K562 (cell line): ENCODE results near the gene BLCAP. TPM values are rescaled to one million over a fixed set of nuclear protein-coding genes. Genes with fewer than 3 reads are reported as not detected.
A peak's percentile ranks its signal among the peaks of the same experiment; 100 is the strongest.

Experiments
- ATAC-seq: fragments of 200-7000 bp; cut with Tn5 transposase; 3 replicates; pipeline ENCODE4 v1.9.1; 2020; ENCODE audit warnings: moderate library complexity
- BruUV-seq: library from RNA; stranded (reverse); fragments of 400-500 nt; replicated peaks from 2 replicates; lab custom pipeline; 2021; lab: Mats Ljungman, UMichigan
- CTCF ChIA-PET: fragments of 300-600 bp; formaldehyde crosslinking; extraction: SDS; loops from one replicate; lab custom pipeline; 2021; ENCODE audit warnings: low intra/inter-chr PET ratio; lab: Yijun Ruan, JAX
- POLR2A ChIA-PET: fragments of 300-600, 350-650 bp; sonication (Branson Sonifier 250); formaldehyde crosslinking; extraction: SDS; loops from one replicate; lab custom pipeline; 2021; ENCODE audit warnings: antibody characterized with exemption, inconsistent platforms; lab: Yijun Ruan, JAX
- DNase-seq, 4 experiments: peaks; one replicate each; pipeline versions ENCODE4 v3.0.0 to v3.0.0-alpha.2; 2011 to 2018; ENCODE audit warnings: low spot score in 3 of 4, mixed read lengths in 3 of 4; ENCODE audit errors: extremely low read depth in 1 of 4
- FAIRE-seq: peaks from 2 replicates; lab custom pipeline; 2011; peaks lifted over from hg19 to GRCh38; lab: Jason Lieb, UNC
- H2AFZ ChIP-seq: 2 replicates; pipeline ENCODE4 v1.6.0; 2011; ENCODE audit warnings: low read depth, low read length, control low read depth, inconsistent platforms
- H3K27ac ChIP-seq: fragments of 200-600 bp; 3 replicates; pipeline ENCODE4 v1.8.0; 2011; ENCODE audit warnings: low read depth, mild to moderate bottlenecking, control low read depth, inconsistent platforms, low read length, moderate library complexity, mixed read lengths; ENCODE audit errors: extremely low read depth
- H3K27me3 ChIP-seq, 2 experiments: fragments of 300-600 bp in 1 of 2; 2 replicates in 1 of 2; 3 replicates in 1 of 2; pipeline versions ENCODE4 v1.6.0 to v1.8.0; 2011; ENCODE audit warnings: inconsistent platforms in 2 of 2, low read length in 2 of 2, mild to moderate bottlenecking in 1 of 2, mixed read lengths in 1 of 2, moderate library complexity in 1 of 2; ENCODE audit not compliant: control insufficient read depth in 2 of 2, insufficient read depth in 2 of 2
- H3K36me3 ChIP-seq: fragments of 300-600 bp; 3 replicates; pipeline ENCODE4 v1.8.0; 2011; ENCODE audit warnings: mild to moderate bottlenecking, low read length, inconsistent platforms; ENCODE audit not compliant: control insufficient read depth, insufficient read depth
- H3K4me1 ChIP-seq, 2 experiments: fragments of 200-600 bp in 1 of 2; replicated peaks in 1 of 2; 2 replicates in 1 of 2; 3 replicates in 1 of 2; pipeline versions ENCODE4 v1.5.1 to v1.8.0; 2011; ENCODE audit warnings: inconsistent platforms in 2 of 2, low read length in 2 of 2, mild to moderate bottlenecking in 1 of 2, mixed read lengths in 1 of 2, moderate library complexity in 1 of 2; ENCODE audit not compliant: control insufficient read depth in 2 of 2, insufficient read depth in 2 of 2
- H3K4me2 ChIP-seq: 2 replicates; pipeline ENCODE4 v1.6.1; 2011; ENCODE audit warnings: low read length, control low read depth, inconsistent platforms, mixed read lengths; ENCODE audit not compliant: insufficient read depth
- H3K4me3 ChIP-seq: fragments of 200-600 bp; sonication (generic), shearing (Covaris generic); 2 replicates; pipeline ENCODE4 v1.5.1; 2016; ENCODE audit warnings: control low read depth, inconsistent platforms
- H3K79me2 ChIP-seq: fragments of 200-600 bp; 3 replicates; pipeline ENCODE4 v1.8.0; 2011; ENCODE audit warnings: low read length, inconsistent platforms; ENCODE audit not compliant: control insufficient read depth, insufficient read depth
- H3K9ac ChIP-seq, 2 experiments: 2 replicates each; pipeline versions ENCODE4 v1.6.0 to v1.6.1; 2011; ENCODE audit warnings: low read depth in 2 of 2, low read length in 2 of 2, control low read depth in 1 of 2, inconsistent platforms in 1 of 2, mild to moderate bottlenecking in 1 of 2, mixed read lengths in 1 of 2; ENCODE audit not compliant: insufficient read depth in 1 of 2
- H3K9me1 ChIP-seq: one replicate; pipeline ENCODE4 v1.6.0; 2011; ENCODE audit warnings: inconsistent platforms, mild to moderate bottlenecking, low read length, moderate library complexity; ENCODE audit not compliant: control insufficient read depth, insufficient read depth
- H3K9me3 ChIP-seq: replicated peaks from 2 replicates; pipeline ENCODE4 v1.5.1; 2011; ENCODE audit warnings: low read depth, low read length, inconsistent platforms; ENCODE audit not compliant: control insufficient read depth, insufficient read depth
- H4K20me1 ChIP-seq: replicated peaks from 2 replicates; pipeline ENCODE4 v1.6.1; 2011; ENCODE audit warnings: low read length, inconsistent platforms, mixed read lengths; ENCODE audit not compliant: control insufficient read depth, insufficient read depth
- ADNP ChIP-seq: fragments of 200-800 bp; sonication (Bioruptor generic); IDR thresholded peaks from 2 replicates; pipeline ENCODE4 v1.6.1; 2016; ENCODE audit warnings: missing genetic modification characterization, missing compliant biosample characterization
- CBFA2T3 ChIP-seq: fragments of 450-650 bp; IDR thresholded peaks from 2 replicates; pipeline ENCODE4 v1.6.1; 2017
- DACH1 ChIP-seq: fragments of 450-650 bp; IDR thresholded peaks from 2 replicates; pipeline ENCODE4 v1.6.1; 2018; ENCODE audit not compliant: partially characterized antibody
- ETV1 ChIP-seq: fragments of 450-650 bp; conservative IDR thresholded peaks from 2 replicates; pipeline ENCODE4 v1.6.1; 2016; ENCODE audit warnings: missing genetic modification characterization, control low read depth, low read depth, missing compliant biosample characterization
- HNRNPH1 ChIP-seq: fragments of 200-400 bp; formaldehyde crosslinking; optimal IDR thresholded peaks from 2 replicates; pipeline ENCODE3; 2017; ENCODE audit warnings: low read depth, mild to moderate bottlenecking, low read length, moderate library complexity
- KDM5B ChIP-seq: fragments of 200-600 bp; sonication (generic); IDR thresholded peaks from 2 replicates; pipeline ENCODE4 v1.6.1; 2012; ENCODE audit warnings: low read depth, mild to moderate bottlenecking, moderate library complexity, low read length, control low read depth, inconsistent platforms; ENCODE audit not compliant: insufficient replicate concordance
- POLR2G ChIP-seq: fragments of 200-400 bp; formaldehyde crosslinking; IDR thresholded peaks from 2 replicates; pipeline ENCODE4 v1.6.1; 2017; ENCODE audit warnings: low read depth, mild to moderate bottlenecking, antibody characterized with exemption, low read length, moderate library complexity
- PTTG1 ChIP-seq: fragments of 450-650 bp; IDR thresholded peaks from 2 replicates; pipeline ENCODE4 v1.6.1; 2016; ENCODE audit warnings: low read depth, mild to moderate bottlenecking, missing genetic modification characterization, missing compliant biosample characterization
- SREBF2 ChIP-seq: sonication (generic); formaldehyde crosslinking; IDR thresholded peaks from 2 replicates; pipeline ENCODE4 v1.4.0; 2020; ENCODE audit warnings: mild to moderate bottlenecking, missing genetic modification reagents
- ZNF282 ChIP-seq: sonication (generic); formaldehyde crosslinking; IDR thresholded peaks from 2 replicates; pipeline ENCODE4 v1.8.1; 2023; ENCODE audit warnings: missing genetic modification reagents
- ZNF3 ChIP-seq: fragments of 250-450 bp; sonication (Bioruptor Pico); IDR thresholded peaks from 2 replicates; pipeline ENCODE4 v1.5.0; 2021; ENCODE audit warnings: mild to moderate bottlenecking, moderate library complexity
- WGBS: fragments of 100-300 bp; shearing (Covaris generic); methylation state at CpG from one replicate; pipeline ENCODE4 v1.1.6; 2016; ENCODE audit warnings: low coverage, mixed read lengths; ENCODE audit not compliant: insufficient coverage; ENCODE audit errors: missing lambda C conversion rate; 5-methylcytosine and 5-hydroxymethylcytosine counted together
- in situ Hi-C: fragments of 300-500 bp; cut with MboI; formaldehyde crosslinking; loops from 4 replicates; pipeline ENCODE4 v1.15.0; 2018; ENCODE audit warnings: inconsistent platforms, mixed read lengths
- intact Hi-C: fragments of 100-400 bp; cut with micrococcal nuclease; formaldehyde crosslinking; loops from 2 replicates; pipeline ENCODE4 v1.14.2; 2022
- polyA plus RNA-seq, 8 experiments: library from polyadenylated mRNA; depleted of rRNA in 4 of 8; stranded (reverse) in 5 of 8; unstranded in 3 of 8; fragments of >200 nt; fragmentation: Nextera tagmentation in 2 of 8; fragmentation: Illumina TruSeq in 1 of 8; extraction: Ambion mirVana in 2 of 8; extraction: Trizol in 1 of 8; gene quantifications; 2 replicates each; pipeline versions ENCODE4 v1.2.1 to v1.2.3, GENCODE V29; 2011 to 2014; ENCODE audit warnings: inconsistent platforms in 1 of 8, missing spikeins in 1 of 8
- total RNA-seq, 7 experiments: library from RNA; depleted of rRNA in 6 of 7; stranded (reverse); fragments of >200 nt in 6 of 7; fragmentation: Illumina TruSeq in 2 of 7; extraction: Trizol in 2 of 7; gene quantifications; 2 replicates each; pipeline versions ENCODE4 v1.2.1 to v1.2.3, GENCODE V29; 2011 to 2021; ENCODE audit warnings: low replicate concordance in 1 of 7
- TF ChIP-seq, protein P1 (sequence below), 3 experiments: IDR thresholded peaks in 2 of 3; conservative IDR thresholded peaks in 1 of 3; 2 replicates each; pipeline ENCODE4 v1.5.1; 2011 to 2012; ENCODE audit warnings: low read length in 3 of 3, mild to moderate bottlenecking in 3 of 3, control low read depth in 2 of 3, improper control_type of control experiment in 1 of 3, inconsistent platforms in 1 of 3, low read depth in 1 of 3, mixed read lengths in 1 of 3, moderate library complexity in 1 of 3; ENCODE audit not compliant: insufficient read depth in 2 of 3
- TF ChIP-seq, protein P2 (sequence below): fragments of 250-450 bp; sonication (Bioruptor Pico); IDR thresholded peaks from 2 replicates; pipeline ENCODE4 v1.4.0; 2020; ENCODE audit warnings: borderline replicate concordance

The BLCAP gene
- total and polyA plus RNA-seq, 9 of the 15 experiments (the other 6 are each of a cell fraction or from before 2014, with no cell fraction given), result 16.9 to 41.5 (median 27.6) TPM

DNA sequence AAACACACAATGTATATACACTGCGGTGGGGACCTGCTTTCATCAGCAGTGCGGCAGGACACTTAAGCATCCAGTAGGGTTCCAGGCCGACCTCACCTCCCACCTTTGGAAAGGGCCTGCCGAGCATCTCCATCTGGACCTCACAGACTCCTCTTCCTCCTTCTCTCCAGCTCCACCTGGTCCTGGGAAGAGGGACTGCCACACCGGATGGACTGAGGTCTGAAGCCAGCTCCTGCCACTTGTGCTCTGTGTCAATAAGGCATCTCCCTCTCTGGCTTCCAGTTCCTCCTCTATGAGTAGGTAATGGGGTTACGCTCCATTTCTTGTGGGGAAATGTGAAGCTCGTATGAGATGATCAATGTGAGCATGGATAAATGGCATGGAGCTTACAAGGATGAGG, 25.7 kb downstream of the BLCAP start:
- Histone ChIP-seq H4K20me1 (peaks cover 12% of the 10 kb centered on the region; the same call in 1 of the 2 replicates), H3K27me3 (no peaks in the 10 kb centered on the region), H3K27ac (no peak overlapping the region), H3K36me3 (no peaks in the 10 kb centered on the region), H3K79me2 (no peaks in the 10 kb centered on the region), H3K9me3 (no peaks in the 10 kb centered on the region), H3K4me1 (no peaks in the 10 kb centered on the region; a peak in 1 of 5 replicates), H3K4me2 (no peak overlapping the region), H3K9me1 (no peaks in the 10 kb centered on the region), H2AFZ (no peak overlapping the region), H3K9ac (no peak overlapping the region), H3K4me3 (no peak overlapping the region)
- ATAC-seq (peak; percentile 35; the same call in 2 of the 3 replicates), DNase-seq (no peak), FAIRE-seq (no peak)
- intact Hi-C loops (no loop called here), in situ Hi-C loops (no loop called here)
- no TSS peak for BruUV-seq
- CTCF ChIA-PET, result no interaction called here
- TF ChIP-seq SREBF2 (CRISPR knock-in tag), result no peak
- TF ChIP-seq, protein P1, sequence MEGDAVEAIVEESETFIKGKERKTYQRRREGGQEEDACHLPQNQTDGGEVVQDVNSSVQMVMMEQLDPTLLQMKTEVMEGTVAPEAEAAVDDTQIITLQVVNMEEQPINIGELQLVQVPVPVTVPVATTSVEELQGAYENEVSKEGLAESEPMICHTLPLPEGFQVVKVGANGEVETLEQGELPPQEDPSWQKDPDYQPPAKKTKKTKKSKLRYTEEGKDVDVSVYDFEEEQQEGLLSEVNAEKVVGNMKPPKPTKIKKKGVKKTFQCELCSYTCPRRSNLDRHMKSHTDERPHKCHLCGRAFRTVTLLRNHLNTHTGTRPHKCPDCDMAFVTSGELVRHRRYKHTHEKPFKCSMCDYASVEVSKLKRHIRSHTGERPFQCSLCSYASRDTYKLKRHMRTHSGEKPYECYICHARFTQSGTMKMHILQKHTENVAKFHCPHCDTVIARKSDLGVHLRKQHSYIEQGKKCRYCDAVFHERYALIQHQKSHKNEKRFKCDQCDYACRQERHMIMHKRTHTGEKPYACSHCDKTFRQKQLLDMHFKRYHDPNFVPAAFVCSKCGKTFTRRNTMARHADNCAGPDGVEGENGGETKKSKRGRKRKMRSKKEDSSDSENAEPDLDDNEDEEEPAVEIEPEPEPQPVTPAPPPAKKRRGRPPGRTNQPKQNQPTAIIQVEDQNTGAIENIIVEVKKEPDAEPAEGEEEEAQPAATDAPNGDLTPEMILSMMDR (IDR thresholded peaks at IDR 0.05 in 2 of 3, conservative IDR thresholded peaks at IDR 0.05 in 1 of 3; ENCODE audit: insufficient read depth in 2 of 3, low read depth in 1 of 3, low read length in 3 of 3), result 0 out of 6 replicates have a peak, but pooled peaks of 2 of the 3 experiments have one; percentile 4 to 7
- POLR2A ChIA-PET, result interaction anchor here (0.9 to 1.3 kb wide), 2 partner anchors 10 to 12 kb away, joined by 4 read pairs; no protein-coding TSS in a partner anchor
- 45% methylated on average over 5 of the region's 7 CpGs for WGBS

DNA sequence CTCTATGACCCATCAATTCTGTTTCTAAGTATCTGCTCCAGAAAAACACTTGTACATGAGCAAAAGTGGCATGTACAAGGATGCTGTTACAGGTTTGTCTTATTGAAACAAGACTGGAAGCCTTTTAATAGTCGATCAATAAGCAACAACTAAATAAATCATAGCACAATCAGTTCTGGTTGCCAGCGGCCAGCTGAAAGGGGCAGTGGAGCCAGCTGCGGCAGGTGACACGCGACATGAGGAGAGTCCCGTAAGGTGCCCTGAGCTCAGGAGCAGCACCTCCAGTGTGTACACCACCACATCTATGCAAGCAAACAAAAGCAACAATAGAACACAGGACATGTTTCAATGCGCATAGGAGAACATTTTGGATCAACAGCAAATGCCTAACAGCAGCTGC, 27.4 kb downstream of the BLCAP start:
- in situ Hi-C loops (no loop called here), intact Hi-C loops (no loop called here)
- Histone ChIP-seq H3K4me1 (no peaks in the 10 kb centered on the region), H3K9me1 (no peaks in the 10 kb centered on the region), H3K4me2 (no peak overlapping the region), H3K9ac (no peak overlapping the region), H2AFZ (no peak overlapping the region), H3K4me3 (no peak overlapping the region), H3K79me2 (no peaks in the 10 kb centered on the region), H3K27ac (no peak overlapping the region), H3K9me3 (no peaks in the 10 kb centered on the region), H4K20me1 (peaks cover 12% of the 10 kb centered on the region; the same call in 1 of the 2 replicates), H3K27me3 (no peaks in the 10 kb centered on the region), H3K36me3 (no peaks in the 10 kb centered on the region)
- CTCF ChIA-PET, result no interaction called here
- no peak for ATAC-seq
- no peak for FAIRE-seq
- no TSS peak for BruUV-seq
- WGBS, result 67% methylated on average over 7 of the region's 7 CpGs
- no peak for DNase-seq
- POLR2A ChIA-PET, result interaction anchor here (0.5 to 0.7 kb wide), 3 partner anchors 30 to 88 kb away, joined by 3 to 4 read pairs (median 3); no protein-coding TSS in a partner anchor
- TF ChIP-seq PTTG1 (tag) (no peak), HNRNPH1 (no peak), ETV1 (no peak), ZNF282 (CRISPR knock-in tag) (no peak), ZNF3 (CRISPR knock-in tag) (no peak), KDM5B (no peak), POLR2G (no peak), ADNP (tag) (no peak), DACH1 (no peak), CBFA2T3 (no peak)
- TF ChIP-seq, protein P2, sequence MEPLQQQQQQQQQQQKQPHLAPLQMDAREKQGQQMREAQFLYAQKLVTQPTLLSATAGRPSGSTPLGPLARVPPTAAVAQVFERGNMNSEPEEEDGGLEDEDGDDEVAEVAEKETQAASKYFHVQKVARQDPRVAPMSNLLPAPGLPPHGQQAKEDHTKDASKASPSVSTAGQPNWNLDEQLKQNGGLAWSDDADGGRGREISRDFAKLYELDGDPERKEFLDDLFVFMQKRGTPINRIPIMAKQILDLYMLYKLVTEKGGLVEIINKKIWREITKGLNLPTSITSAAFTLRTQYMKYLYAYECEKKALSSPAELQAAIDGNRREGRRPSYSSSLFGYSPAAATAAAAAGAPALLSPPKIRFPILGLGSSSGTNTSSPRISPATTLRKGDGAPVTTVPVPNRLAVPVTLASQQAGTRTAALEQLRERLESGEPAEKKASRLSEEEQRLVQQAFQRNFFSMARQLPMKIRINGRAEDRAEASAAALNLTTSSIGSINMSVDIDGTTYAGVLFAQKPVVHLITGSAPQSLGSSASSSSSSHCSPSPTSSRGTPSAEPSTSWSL, result no peak
